Stimulated activated CD8-positive, alpha-beta memory T cell treated with anti-CD3 and anti-CD28 coated beads, Interleukin-15, amount 100 ng/mL, for 4 hours (primary cell): ENCODE results near the gene TLR8.

ENCODE experiments used
- DNase-seq, 2 donors: peaks; one replicate each; pipeline ENCODE4 v3.0.0-alpha.2; 2020; ENCODE audit warnings: low read depth in 2 of 2

Gene TLR8

DNA sequence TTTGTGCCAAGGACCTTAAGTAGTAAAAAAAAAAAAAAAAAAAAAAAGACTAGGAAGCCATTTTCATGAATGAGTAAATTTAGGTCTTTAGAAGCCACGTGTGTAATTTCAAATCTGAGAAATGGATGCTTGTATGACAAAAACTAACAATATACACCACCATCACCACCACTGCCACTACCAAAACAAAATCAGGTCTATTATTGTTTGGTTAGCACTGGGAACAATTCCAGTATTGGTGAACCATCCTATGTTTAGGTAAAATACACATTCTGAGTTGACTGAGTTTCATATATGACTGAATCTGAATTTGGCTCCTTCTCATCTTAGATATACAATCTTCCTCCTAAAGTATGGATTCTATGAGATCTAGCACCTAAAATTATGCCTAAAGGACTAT is 59.7 kb downstream of the TLR8 start:
- no peak for DNase-seq

- DNase-seq, result no peak
These were observed 61.5 kb downstream of the TLR8 start for GRCh38 chrX:12967711-12968465.

- DNase-seq, result no peak
These were observed 64.3 kb downstream of the TLR8 start for GRCh38 chrX:12970691-12971202.

DNA sequence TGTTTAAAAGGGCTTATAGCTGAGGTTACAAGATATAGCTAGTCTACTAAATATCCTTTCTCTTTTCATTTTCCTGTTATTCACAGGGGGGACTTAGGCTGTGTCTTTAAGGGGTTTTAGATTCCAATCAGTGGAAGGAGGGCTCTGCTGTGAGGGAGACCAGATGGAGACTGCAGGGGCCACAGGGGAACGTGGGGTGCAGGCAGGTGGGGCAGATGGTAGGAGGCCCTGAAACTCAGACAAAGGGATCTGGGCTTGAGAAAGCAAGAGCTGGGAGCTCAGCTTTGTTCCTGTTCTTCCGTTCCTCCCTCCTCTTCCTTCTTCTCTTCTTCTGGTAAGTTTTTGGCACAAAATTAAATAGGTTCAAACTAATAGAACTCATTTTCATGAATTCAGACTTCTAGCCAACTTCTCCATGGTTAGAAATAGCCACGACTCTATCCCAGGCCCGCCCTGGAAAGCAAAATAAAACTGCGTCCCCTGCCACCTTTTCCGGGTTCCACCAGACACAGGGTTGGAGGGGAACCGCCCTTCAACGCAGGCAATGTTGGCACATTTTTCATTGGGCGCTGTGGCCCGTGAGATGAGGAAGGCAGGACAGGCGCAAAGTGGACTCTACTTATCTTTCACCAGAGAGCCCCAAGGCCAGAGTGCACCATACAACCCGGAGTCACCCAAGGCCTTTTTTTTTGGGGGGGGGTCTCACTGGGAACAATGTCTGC is 65.0 kb downstream of the TLR8 start:
- DNase-seq, result no peak

DNA sequence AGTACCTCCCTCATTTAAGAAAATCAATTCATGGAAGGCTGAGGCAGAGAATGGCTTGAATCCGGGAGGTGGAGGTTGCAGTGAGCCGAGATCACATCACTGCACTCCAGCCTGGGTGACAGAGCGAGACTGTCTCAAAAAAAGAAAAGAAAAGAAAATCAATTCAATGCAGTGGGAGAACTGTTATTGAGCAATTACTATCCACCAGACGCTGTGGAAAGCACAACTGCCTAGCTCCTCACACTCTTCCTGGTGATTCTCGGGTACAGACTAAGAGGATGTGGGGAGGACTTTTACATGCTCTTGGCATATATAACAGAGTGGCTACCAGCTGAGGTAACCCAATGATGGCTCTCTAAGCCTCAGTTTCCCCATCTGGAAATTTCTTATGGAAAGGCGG is 65.8 kb downstream of the TLR8 start:
- DNase-seq, result no peak
